ENCODE results near the gene MET. TPM values are rescaled to one million over a fixed set of nuclear protein-coding genes. Genes with fewer than 3 reads are reported as not detected.
"Not testable (repeated sequence)": the region's sequence is repeated elsewhere in the genome, so short reads cannot be mapped to it uniquely, and the experiment has no call there.

Gene MET
- total RNA-seq, 1 donor from 2014 or later: 66.4 TPM

DNA sequence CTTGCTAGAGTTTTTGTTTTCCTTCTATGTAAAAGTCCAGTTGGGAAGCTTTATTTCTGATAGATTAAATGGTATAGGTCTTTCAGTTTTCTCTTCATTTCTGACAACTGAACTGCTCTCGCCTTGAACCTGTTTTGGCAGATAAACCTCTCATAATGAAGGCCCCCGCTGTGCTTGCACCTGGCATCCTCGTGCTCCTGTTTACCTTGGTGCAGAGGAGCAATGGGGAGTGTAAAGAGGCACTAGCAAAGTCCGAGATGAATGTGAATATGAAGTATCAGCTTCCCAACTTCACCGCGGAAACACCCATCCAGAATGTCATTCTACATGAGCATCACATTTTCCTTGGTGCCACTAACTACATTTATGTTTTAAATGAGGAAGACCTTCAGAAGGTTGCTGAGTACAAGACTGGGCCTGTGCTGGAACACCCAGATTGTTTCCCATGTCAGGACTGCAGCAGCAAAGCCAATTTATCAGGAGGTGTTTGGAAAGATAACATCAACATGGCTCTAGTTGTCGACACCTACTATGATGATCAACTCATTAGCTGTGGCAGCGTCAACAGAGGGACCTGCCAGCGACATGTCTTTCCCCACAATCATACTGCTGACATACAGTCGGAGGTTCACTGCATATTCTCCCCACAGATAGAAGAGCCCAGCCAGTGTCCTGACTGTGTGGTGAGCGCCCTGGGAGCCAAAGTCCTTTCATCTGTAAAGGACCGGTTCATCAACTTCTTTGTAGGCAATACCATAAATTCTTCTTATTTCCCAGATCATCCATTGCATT, 27.1 kb downstream of the MET start:
- DNase-seq: no peak

DNA sequence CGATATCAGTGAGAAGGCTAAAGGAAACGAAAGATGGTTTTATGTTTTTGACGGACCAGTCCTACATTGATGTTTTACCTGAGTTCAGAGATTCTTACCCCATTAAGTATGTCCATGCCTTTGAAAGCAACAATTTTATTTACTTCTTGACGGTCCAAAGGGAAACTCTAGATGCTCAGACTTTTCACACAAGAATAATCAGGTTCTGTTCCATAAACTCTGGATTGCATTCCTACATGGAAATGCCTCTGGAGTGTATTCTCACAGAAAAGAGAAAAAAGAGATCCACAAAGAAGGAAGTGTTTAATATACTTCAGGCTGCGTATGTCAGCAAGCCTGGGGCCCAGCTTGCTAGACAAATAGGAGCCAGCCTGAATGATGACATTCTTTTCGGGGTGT, 27.7 kb downstream of the MET start:
- DNase-seq: no peak

DNA sequence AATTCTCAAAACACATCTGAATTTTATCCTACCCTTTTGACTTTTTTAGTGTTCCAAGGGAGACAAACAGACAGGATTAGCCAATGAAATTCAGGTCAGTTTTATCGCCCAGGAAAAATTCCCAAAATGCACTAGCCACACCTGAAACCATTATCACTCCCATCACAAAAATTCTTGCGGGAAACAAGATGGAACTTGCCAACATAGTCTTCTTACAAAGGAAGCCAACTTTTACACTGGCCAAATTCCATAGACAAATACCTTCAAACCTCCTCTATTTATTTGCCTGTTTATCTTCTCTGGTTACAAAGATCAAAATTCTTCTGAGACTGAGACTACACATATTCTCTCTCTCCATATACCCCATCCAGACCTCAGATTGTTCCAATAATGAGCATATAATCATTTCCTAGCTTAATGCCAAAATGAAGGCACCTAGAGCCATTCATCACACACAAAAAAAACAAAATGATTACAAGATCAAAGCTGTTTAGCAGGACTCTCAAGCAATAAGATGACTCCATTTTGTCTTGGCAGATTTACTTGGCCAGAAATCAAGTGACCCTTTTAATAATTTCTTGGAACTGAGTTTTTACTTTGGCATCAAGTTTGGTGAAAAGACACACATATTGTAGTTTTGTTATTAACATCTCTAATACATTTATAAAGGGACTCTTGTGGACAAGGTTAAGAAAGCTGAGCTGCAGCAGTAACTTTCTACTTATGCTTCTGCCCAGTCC, 30.2 kb downstream of the MET start:
- DNase-seq: no peak

DNA sequence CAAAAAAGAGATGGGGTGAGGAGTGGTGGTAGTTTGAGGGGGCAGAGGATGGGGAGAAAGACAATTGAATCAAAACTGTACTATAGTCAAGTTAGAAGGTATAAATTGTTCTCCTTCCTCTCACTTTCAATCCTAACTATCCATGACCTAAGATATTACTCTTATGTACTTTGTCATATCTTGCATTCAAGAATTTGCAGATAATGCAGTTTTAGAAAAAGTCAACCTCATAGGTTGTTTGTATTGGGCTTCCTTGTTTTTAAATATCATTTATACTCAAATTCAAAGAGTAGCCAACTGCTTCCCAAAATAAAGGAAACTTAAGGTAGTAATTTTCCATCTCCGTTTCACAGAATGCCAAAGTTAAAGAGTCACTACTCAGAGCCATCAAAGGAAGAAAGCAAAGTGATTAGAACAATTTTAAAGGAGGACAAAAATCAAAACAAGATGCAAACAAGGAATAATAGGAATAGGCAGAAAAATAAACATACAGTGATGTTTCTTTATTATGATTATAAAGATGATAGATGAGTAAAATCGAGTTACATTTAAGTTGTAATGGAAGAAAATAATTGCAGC, 32.7 kb downstream of the MET start:
- no peak for DNase-seq

DNA sequence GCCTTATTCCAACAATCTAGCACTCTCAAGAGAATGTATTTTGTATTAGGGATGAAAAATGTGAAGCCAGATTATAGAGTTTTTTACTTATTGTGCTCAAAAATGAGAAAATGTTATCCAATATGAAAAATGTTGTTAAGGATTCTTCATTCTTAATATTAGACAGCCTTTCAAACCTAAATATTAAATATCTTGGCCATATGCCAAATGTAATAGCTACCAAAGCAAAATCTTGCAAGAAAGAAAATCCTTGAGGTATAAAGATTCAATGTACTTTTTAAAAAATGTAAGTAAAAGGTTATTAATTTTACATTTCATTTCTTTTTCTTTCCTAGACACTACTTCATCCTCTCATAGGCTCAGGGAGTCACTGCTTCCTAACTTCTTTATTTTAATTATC, 33.4 kb downstream of the MET start:
- no peak for DNase-seq

DNA sequence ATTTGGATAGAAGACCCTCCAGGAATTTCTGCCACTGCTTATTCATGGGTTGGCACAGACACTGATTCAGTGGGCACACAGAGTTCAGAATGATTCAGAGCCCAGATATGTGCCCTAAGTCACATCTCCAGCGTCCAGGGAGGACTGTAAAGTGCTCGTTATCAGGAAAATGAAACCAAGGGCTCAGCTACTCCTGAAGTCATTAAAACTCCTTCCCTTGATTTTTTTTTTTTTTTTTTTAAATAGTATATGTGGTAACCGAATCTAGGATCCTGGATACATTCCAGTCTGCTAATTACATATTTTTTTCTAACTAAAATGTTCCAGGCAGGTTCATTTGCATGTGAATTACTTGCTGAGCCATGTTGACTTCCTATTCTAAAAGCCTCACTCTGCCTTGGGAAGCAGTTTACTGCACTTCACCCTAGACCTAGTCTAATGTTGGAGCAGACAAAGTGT, 34.7 kb downstream of the MET start:
- DNase-seq: peak; percentile 77

DNA sequence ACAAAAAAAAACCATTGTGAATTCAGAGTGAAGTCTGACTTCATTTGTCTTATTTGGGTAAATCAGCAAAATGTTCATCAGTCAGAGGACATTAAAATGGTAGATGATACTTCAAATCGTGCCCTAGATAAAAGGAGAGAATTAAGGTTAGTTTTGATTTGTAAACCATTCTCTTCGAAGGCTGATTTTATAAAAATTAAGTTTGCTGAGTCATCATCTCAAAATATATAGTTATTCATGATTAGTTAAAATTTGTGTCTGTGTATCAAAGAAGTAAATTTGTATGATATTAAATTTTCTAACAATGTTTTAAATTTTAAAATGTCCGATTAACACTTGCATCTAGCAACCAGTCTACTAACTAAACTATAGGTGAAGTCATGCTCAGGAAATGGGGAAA, 35.3 kb downstream of the MET start:
- DNase-seq: no peak

DNA sequence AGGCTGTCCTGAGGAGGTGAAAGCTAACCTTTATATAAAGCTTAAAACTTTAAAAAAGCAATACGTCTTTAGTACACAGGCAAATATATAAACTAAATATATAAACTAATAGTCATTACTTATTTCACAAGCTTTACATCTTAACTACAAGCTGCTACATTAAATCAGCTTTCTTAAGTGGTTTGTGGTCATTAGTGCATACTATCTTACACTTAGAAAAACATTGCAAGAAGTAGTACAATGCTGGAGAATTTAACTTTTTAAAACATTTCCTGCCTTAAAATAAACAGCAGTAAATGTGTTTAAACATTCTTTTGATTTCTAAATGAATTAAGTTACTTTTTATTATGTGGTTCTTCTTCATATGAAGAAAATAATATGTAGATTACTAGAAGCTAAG, 36.3 kb downstream of the MET start:
- no peak for DNase-seq

DNA sequence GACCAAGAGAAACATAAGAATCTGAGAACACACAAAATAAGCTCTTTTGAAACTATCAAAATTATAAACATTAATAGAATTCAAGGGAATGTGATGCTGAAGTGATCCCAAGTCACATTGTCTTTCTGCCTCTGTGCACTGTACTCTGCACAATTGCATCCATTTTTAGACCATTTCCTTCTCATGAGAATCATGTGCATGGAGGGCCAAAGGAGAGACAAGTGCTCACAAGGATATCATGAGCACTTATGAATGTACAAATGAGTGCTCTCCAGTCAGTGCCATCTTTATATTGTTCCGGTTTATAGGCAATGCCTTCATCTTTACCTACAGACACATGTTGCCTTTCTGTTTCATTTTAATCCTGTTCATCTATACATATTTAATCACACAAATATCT, 36.9 kb downstream of the MET start:
- DNase-seq: no peak

DNA sequence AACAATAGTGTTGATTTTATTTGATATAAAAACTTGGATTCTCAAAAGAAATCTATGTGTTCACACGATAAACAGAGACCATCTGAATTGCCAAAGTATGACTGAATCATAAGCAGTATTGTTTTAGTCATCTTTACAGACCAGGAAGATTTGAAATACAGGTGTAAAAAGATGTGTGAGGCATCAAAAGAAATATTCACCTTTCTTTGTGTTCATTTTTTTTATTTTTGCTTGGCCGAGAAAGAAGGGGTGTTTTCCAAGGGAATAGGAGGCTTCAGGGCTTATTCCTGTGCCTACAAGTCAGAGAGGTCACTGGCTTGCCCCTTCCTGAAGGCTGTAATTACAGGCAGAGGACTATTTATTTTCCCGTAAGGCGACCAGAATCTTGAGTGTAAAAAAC, 37.3 kb downstream of the MET start:
- no peak for DNase-seq

DNA sequence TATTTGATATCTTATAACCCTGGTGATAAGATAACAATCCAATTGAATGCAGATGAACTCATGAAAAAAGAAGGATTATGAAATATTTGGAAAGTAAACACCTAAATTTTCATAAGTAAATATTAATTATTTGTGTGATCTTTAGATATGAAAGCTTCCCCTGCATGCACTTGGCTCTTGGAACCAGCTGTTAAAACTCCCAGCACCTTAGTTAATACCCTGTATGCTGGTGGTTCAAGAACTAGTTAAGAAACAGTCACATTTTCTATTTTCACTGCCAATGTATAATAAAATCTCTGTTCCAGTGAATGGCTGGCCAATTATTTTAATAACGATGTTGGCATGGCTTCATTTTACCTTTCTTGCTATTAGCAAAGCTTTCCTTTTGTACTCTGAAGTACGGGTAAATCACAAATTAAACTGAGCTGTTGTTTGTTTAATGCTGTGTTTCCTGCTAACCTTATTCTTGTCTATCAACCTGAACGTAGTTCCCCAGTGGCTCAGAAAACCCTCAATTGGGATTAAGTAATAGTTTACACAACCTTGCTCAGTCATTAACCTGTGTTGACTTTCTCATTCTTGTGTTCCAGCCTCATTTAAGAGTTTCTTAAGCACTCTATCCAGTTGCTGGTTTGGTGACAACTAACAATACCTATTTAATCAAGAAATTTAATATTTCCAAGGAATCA, 38.9 kb downstream of the MET start:
- no peak for DNase-seq

DNA sequence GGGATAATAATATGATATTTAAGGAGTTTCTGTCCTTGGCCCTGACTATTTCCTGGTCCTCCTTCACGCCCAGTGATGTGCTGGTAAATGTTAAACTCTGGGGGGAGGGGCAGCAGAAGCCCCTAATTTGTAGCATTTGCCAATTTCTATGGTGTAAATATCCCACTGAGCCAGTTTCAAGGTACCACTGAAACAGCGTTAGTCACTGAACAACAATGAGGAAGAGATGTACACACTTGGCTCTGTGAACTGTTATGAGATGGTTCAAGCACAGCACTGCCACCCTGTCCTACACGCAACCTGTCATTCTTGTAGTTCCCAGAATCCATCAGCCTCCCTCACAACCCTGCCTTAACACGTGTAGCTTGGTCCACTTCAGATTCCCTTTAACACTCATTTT, 39.8 kb downstream of the MET start:
- DNase-seq: no peak

DNA sequence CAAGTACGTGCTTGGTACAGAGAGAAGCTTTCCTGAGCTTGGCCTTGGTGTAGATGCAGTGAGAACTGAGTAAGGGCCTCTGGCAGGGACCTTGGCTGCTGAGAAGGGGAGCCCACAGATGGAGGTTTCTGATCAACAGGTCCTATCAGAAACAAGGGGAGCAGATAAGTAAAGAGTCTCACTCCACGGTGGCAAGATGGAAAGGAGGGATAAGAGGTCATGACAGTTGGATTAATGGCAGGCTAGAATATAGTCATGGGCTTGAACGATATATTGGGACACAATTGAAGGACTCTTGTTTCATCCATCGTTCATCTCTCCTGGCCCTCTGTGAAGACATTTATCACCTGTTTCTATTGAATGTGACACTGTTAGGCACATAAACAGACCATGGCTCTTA, 41.5 kb downstream of the MET start:
- no peak for DNase-seq

DNA sequence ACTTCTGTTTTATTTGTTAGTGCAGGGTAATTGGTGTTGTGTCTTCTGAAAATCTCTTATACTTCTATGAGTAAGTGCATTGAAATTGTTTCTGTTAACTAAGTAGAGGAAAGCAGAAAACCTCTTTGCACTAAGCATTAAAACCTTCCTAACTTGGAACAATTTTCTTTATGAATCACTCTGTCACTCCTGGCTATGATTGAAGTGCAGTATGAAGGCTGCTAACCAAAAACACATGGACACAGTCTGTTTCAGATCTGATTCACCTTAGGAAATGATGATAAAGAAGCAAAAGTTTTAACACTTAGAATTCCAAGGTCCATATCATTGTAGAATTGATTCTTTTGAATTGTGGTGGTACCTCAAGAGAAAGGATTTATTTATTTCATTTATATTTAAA, 41.9 kb downstream of the MET start:
- no peak for DNase-seq

DNA sequence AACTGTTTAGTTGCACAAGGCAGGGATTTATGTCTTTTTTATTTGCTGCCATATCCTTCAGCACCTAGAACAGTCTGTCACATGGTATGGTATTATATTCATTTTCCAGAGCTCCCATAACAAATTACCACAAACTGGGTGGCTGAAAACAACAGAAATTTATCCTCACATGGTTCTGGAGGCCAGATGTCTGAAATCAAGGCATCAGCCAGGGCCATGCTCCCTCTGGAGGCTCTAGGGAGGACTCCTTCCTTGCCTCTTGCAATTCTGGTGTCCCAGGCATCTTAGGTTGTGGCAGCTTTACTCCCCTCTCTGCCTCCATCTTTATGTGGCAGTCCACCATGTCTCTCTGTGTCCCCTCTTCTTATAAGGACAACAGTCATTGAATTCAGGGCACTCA, 43.1 kb downstream of the MET start:
- no peak for DNase-seq

DNA sequence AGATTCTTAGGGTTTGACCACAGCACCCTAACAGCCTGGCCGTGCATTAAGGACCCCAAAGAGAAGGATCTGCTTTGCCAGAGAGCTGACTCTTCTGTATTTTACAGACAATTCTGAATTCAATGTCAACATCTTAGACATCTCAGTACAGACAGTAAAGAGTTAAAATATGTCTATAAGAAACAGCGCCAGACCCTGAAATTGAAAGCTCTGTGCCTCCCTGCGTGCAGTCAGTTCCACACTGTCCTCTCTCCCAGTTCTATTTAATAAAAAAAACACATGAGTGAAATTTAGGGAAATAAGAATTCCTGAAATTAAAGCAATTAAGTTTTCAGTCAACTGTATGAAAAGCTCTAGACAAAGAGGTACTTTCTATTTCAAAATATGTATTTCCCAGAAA, 45.1 kb downstream of the MET start:
- no peak for DNase-seq

DNA sequence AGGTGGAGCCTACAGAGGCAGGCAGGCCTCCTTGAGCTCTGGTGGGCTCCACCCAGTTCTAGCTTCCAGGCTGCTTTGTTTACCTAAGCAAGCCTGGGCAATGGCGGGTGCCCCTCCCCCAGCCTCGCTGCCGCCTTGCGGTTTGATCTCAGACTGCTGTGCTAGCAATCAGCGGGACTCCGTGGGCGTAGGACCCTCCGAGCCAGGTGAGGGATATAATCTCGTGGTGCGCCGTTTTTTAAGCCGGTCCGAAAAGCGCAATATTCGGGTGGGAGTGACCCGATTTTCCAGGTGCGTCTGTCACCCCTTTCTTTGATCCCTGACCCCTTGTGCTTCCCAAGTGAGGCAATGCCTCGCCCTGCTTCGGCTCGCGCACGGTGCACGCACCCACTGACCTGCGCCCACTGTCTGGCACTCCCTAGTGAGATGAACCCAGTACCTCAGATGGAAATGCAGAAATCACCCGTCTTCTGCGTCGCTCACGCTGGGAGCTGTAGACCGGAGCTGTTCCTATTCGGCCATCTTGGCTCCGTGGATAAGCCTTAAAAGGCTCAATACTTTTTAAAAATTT, 52.0 kb downstream of the MET start:
- DNase-seq: not testable (repeated sequence)

DNA sequence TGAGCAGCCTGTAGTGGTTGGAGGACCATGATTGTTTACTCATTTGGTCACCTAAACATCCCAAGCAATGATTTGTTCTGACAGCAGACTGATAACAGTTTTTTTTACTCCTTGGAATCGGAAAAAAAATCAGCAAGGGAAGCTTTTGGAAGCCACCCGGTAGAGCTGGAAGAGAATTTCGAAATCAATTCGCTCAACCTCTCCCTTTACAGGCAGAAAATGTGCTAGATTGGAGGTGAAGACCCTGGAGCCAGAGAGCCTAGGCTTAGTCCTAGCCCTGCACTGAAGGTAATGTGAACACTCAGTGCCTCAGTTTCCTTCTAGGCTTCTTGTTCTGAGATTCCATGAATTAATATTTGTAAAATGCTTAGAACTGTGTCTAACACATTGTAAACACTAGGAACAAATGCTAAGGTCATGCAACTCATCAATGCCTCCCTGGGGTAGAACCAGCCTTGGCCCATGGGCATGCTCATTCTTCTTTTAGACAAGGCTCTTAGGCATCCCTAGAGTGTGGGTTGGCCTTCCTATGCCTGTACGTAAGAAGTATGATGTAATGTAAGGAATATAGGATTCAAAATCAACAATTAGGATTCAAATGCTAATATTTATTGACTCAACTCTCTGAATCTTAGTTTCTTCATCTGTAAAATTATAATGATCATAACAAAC, 52.7 kb downstream of the MET start:
- no peak for DNase-seq

DNA sequence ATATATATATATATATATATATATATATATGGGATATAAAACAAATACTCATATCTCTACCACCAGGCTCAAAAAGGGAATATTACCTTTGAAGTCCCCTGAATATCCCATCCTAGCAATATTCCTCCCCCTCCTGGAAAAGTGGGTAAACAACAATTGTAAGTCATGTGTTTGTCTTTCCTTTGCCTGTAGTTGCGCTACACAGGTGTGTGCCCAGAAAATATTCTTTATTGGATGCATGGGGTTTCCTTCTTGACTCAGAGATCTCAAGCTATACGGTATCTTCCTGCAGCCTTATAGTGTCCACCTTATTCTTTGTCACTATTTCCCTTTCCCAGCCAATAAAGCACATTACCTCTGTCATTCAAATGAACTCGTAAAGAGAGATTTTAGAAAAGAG, 54.2 kb downstream of the MET start:
- no peak for DNase-seq

DNA sequence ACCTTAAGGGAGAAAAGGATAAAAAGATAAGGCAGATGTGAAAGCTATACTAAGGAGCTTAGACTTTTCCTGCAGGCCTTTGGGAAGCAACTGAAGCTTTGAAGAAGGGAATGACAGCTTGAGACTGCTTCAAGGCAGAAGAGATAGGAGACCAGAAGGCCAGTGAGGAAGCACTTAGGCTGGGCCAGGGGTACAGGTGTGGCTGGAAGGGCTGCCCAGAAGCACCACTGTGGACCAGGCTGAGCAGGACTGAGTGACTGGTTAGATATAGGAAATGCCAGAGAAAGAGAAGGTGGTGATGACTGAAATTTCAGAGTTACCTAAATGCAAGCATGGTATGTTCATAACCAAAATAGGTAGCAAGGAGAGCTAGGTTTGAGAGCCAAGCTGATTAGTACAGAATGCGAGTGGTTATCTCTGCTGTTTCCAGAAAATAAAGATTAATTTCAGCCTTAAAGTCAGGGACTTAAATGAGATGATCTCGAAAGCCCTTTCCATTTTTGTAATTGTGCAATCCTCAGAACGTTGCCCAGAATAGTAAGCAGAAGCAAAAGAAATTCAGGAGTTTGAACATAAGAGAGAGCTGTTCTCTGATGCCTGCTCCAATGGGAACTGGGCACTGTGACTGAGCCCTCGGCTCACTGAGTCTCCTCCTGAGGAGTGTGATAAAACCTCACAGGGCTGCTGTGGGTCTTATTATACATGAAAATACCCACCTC, 54.9 kb downstream of the MET start:
- no peak for DNase-seq

DNA sequence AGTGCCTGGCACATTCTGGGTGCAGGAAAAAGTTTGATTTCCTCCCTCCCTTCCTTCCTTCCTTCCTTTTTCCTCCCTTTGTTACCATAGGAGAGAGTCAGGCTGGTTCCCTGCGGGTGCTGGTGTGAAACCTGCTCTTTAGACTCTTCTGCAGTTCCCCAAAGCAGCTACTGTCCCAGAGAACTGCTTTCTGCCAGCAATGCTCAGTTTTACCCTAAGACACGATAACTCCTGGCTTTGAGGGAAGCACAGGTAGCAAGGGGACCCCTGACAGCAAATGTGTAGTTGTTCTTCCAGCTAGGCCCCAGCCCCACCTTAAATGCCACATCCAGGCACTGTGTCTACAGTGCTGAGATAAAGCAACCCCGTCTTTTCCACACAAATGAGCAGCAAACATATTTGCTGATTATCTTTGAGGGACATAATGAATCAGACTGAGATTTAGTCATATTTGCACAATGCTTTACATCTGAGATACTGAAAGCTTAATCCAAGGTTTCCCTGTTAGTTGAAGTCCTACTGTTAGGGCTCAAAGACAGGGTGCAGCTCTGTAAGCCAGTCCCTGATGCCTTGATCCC, 55.5 kb downstream of the MET start:
- DNase-seq: no peak
